H9 (cell line): Measurements from ENCODE around the gene DENND1C. TPM values are rescaled to one million over a fixed set of nuclear protein-coding genes. Genes with fewer than 3 reads are reported as not detected.
A peak's percentile ranks its signal among the peaks of the same experiment; 100 is the strongest.

Experiments
- DNase-seq: peaks from one replicate; pipeline ENCODE4 v3.0.0-alpha.2; 2017
- H2AFZ ChIP-seq: one replicate; pipeline ENCODE4 v1.6.1; 2013; ENCODE audit warnings: mild to moderate bottlenecking, low read length, control low read depth, moderate library complexity
- H2AK5ac ChIP-seq: 2 replicates; pipeline ENCODE4 v1.6.1; 2013; ENCODE audit warnings: low read length, control low read depth, mixed read lengths; ENCODE audit not compliant: insufficient read length
- H2BK120ac ChIP-seq: one replicate; pipeline ENCODE4 v1.6.1; 2013; ENCODE audit warnings: low read depth, mild to moderate bottlenecking, low read length, control low read depth, inconsistent platforms; ENCODE audit not compliant: poor library complexity, severe bottlenecking
- H2BK12ac ChIP-seq: 2 replicates; pipeline ENCODE4 v1.6.1; 2013; ENCODE audit warnings: low read length, control low read depth, mixed read lengths, low read depth; ENCODE audit not compliant: insufficient read length
- H2BK15ac ChIP-seq: 2 replicates; pipeline ENCODE4 v1.6.1; 2013; ENCODE audit warnings: low read depth, low read length, control low read depth
- H2BK20ac ChIP-seq: one replicate; pipeline ENCODE4 v1.6.1; 2013; ENCODE audit warnings: low read depth, mild to moderate bottlenecking, low read length, control low read depth, inconsistent platforms; ENCODE audit not compliant: poor library complexity, severe bottlenecking
- H2BK5ac ChIP-seq: 2 replicates; pipeline ENCODE4 v1.6.1; 2013; ENCODE audit warnings: low read length, control low read depth, mixed read lengths; ENCODE audit not compliant: insufficient read length
- H3K14ac ChIP-seq: 2 replicates; pipeline ENCODE4 v1.6.1; 2013; ENCODE audit warnings: low read length, control low read depth; ENCODE audit not compliant: insufficient read depth
- H3K18ac ChIP-seq: 2 replicates; pipeline ENCODE4 v1.6.1; 2013; ENCODE audit warnings: low read depth, mild to moderate bottlenecking, mixed read lengths, low read length, control low read depth; ENCODE audit not compliant: insufficient read length
- H3K23ac ChIP-seq: 2 replicates; pipeline ENCODE4 v1.6.1; 2013; ENCODE audit warnings: low read length, control low read depth, mixed read lengths, low read depth; ENCODE audit not compliant: insufficient read length
- H3K23me2 ChIP-seq: 2 replicates; pipeline ENCODE4 v1.6.1; 2013; ENCODE audit warnings: low read depth, mild to moderate bottlenecking, mixed read lengths, low read length, control low read depth; ENCODE audit not compliant: insufficient read length, poor library complexity, severe bottlenecking
- H3K27ac ChIP-seq: 2 replicates; pipeline ENCODE4 v1.5.1; 2013; ENCODE audit warnings: low read length, control low read depth, mixed read lengths, low read depth; ENCODE audit not compliant: insufficient read length
- H3K27me3 ChIP-seq: 2 replicates; pipeline ENCODE4 v1.6.1; 2013; ENCODE audit warnings: low read length, control low read depth, inconsistent platforms; ENCODE audit not compliant: insufficient read depth
- H3K4ac ChIP-seq: 2 replicates; pipeline ENCODE4 v1.6.1; 2013; ENCODE audit warnings: low read depth, mild to moderate bottlenecking, control low read depth, inconsistent platforms, low read length, moderate library complexity
- H3K4me1 ChIP-seq: 2 replicates; pipeline ENCODE4 v1.6.1; 2013; ENCODE audit warnings: low read length, control low read depth, inconsistent platforms; ENCODE audit not compliant: insufficient read depth
- H3K4me2 ChIP-seq: 2 replicates; pipeline ENCODE4 v1.6.1; 2013; ENCODE audit warnings: low read length, control low read depth, mixed read lengths; ENCODE audit not compliant: insufficient read length, insufficient read depth
- H3K56ac ChIP-seq: 2 replicates; pipeline ENCODE4 v1.6.1; 2013; ENCODE audit warnings: low read depth, mild to moderate bottlenecking, mixed read lengths, low read length, control low read depth; ENCODE audit not compliant: insufficient read length
- H3K79me1 ChIP-seq: 2 replicates; pipeline ENCODE4 v1.6.1; 2013; ENCODE audit warnings: low read depth, mild to moderate bottlenecking, moderate library complexity, low read length, control low read depth, inconsistent platforms; ENCODE audit not compliant: insufficient read depth, poor library complexity, severe bottlenecking
- H3K79me2 ChIP-seq: 2 replicates; pipeline ENCODE4 v1.6.1; 2013; ENCODE audit warnings: low read length, control low read depth, inconsistent platforms; ENCODE audit not compliant: insufficient read depth
- H3K9ac ChIP-seq: 2 replicates; pipeline ENCODE4 v1.6.1; 2013; ENCODE audit warnings: low read length, control low read depth, mixed read lengths; ENCODE audit not compliant: insufficient read length; ENCODE audit errors: extremely low read depth
- H3K9me3 ChIP-seq: one replicate; pipeline ENCODE4 v1.6.1; 2013; ENCODE audit warnings: low read depth, low read length, inconsistent platforms; ENCODE audit not compliant: control insufficient read depth
- H3T11ph ChIP-seq: one replicate; pipeline ENCODE4 v1.6.1; 2013; ENCODE audit warnings: mild to moderate bottlenecking, low read length, control low read depth, inconsistent platforms
- H4K20me1 ChIP-seq: one replicate; pipeline ENCODE4 v1.6.1; 2013; ENCODE audit not compliant: control insufficient read depth, insufficient read length, insufficient read depth
- H4K5ac ChIP-seq: 2 replicates; pipeline ENCODE4 v1.6.1; 2013; ENCODE audit warnings: low read depth, mild to moderate bottlenecking, mixed read lengths, low read length, control low read depth; ENCODE audit not compliant: insufficient read length
- H4K8ac ChIP-seq: replicated peaks from 2 replicates; pipeline ENCODE4 v1.6.1; 2013; ENCODE audit warnings: low read length, control low read depth, mixed read lengths, low read depth; ENCODE audit not compliant: insufficient read length
- H4K91ac ChIP-seq: 2 replicates; pipeline ENCODE4 v1.6.1; 2013; ENCODE audit warnings: low read depth, mild to moderate bottlenecking, moderate library complexity, mixed read lengths, low read length, control low read depth; ENCODE audit not compliant: insufficient read length
- H3K27ac Mint-ChIP-seq, 3 experiments: 2 replicates in 2 of 3; 3 replicates in 1 of 3; pipeline ENCODE4 v1.8.0; 2020 to 2021; ENCODE audit warnings: mixed read lengths in 3 of 3, mild to moderate bottlenecking in 1 of 3, moderate library complexity in 1 of 3
- H3K27me3 Mint-ChIP-seq: 2 replicates; pipeline ENCODE4 v1.8.0; 2021; ENCODE audit warnings: low read depth, mild to moderate bottlenecking, moderate library complexity, mixed read lengths
- H3K36me3 Mint-ChIP-seq, 3 experiments: 2 replicates in 2 of 3; 3 replicates in 1 of 3; pipeline ENCODE4 v1.8.0; 2020 to 2021; ENCODE audit warnings: low read depth in 3 of 3, mixed read lengths in 3 of 3; ENCODE audit not compliant: insufficient read depth in 1 of 3
- H3K4me1 Mint-ChIP-seq, 2 experiments: 2 replicates each; pipeline ENCODE4 v1.8.0; 2020; ENCODE audit warnings: mixed read lengths in 2 of 2
- H3K4me3 Mint-ChIP-seq, 2 experiments: 2 replicates in 1 of 2; 3 replicates in 1 of 2; pipeline ENCODE4 v1.8.0; 2020 to 2021; ENCODE audit warnings: mild to moderate bottlenecking in 2 of 2, mixed read lengths in 2 of 2, moderate library complexity in 1 of 2
- H3K9me3 Mint-ChIP-seq, 2 experiments: 2 replicates in 1 of 2; 3 replicates in 1 of 2; pipeline ENCODE4 v1.8.0; 2020; ENCODE audit warnings: mild to moderate bottlenecking in 2 of 2, mixed read lengths in 2 of 2, moderate library complexity in 1 of 2
- CTCF ChIP-seq: fragments of 200-600 bp; sonication (generic); conservative IDR thresholded peaks from 3 replicates; pipeline ENCODE4 v1.8.0; 2021; ENCODE audit warnings: antibody characterized with exemption, mild to moderate bottlenecking
- WGBS: extraction: QIAGEN DNeasy Blood & Tissue Kit; methylation state at CpG from one replicate; pipeline ENCODE4 v1.1.7; 2013; ENCODE audit warnings: missing lambda C conversion rate, low lambda C conversion rate, mixed read lengths; ENCODE audit not compliant: insufficient read length; ENCODE audit errors: extremely low coverage; 5-methylcytosine and 5-hydroxymethylcytosine counted together
- total RNA-seq: library from RNA; stranded (reverse); gene quantifications from 2 replicates; pipeline ENCODE4 v1.2.1, GENCODE V29; 2021

Gene DENND1C
- total RNA-seq, 1 experiment from 2014 or later = 2.4 TPM

DNA sequence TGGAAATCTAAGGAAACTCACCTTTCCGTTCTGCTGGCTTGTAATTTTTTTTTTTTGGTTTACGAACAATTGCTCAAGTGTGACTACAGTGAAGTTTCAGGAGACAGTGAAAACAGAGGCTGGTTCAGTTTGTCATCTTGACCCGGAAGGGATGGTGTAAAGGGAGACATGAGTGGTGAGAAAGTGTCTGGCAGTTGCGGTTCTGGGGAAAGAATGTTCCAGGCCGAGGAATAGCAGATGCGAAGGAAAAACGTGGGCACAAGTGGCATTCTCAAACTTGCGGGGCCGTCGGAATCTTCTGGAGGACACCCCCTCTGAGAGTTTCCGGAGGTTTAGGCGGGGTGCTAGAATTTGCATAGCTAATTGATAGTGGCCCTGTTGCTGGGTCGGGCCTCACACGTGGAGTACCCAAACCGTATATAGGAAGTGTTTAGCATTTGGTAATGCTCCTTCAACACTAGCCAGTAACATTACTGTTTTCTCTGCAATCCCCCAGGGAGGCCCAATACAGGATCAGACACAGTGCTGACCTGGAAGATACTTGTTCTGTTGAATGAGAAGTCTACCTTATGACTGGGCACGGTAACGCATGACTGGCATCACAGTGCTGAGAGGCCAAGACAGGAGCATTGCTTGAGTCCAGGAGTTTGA is 46.4 kb upstream of the DENND1C start:
- H3K79me2 ChIP-seq = no peaks in the 10 kb centered on the region
- Mint-ChIP-seq H3K36me3 (no peaks in the 10 kb centered on the region), H3K27me3 (peaks cover 46% of the 10 kb centered on the region), H3K4me3 (peak overlapping the region in 1 of 2 experiments; percentile 20; a peak in 1 of 5 replicates), H3K27ac (no peak overlapping the region), H3K4me1 (peaks cover 25 to 34% of the 10 kb centered on the region in 2 experiments), H3K9me3 (peaks cover 0 to 4% of the 10 kb centered on the region in 2 experiments; a peak in 2 of 5 replicates)
- no CpG with 5 or more reads among the region's 17 CpGs for WGBS
- no peak overlapping the region for H3K9ac ChIP-seq
- H2BK120ac ChIP-seq = no peak overlapping the region
- no peak overlapping the region for H2AFZ ChIP-seq
- H3K79me1 ChIP-seq = no peaks in the 10 kb centered on the region
- no peak overlapping the region for H2BK5ac ChIP-seq
- H2BK15ac ChIP-seq = no peak overlapping the region
- peaks cover 13% of the 10 kb centered on the region; the same call in 1 of the 2 replicates for H3K27me3 ChIP-seq
- no peak overlapping the region for H3K27ac ChIP-seq
- H3K4ac ChIP-seq = no peak overlapping the region
- H2BK20ac ChIP-seq = no peak overlapping the region
- H3K4me1 ChIP-seq = peaks cover 6% of the 10 kb centered on the region; the same call in 1 of the 2 replicates
- no peaks in the 10 kb centered on the region for H3K9me3 ChIP-seq
- no peak overlapping the region for H4K8ac ChIP-seq
- H4K5ac ChIP-seq = no peak overlapping the region
- no peak overlapping the region for H3K14ac ChIP-seq
- no peak overlapping the region for H2BK12ac ChIP-seq
- no peak for TF ChIP-seq CTCF
- no peak overlapping the region for H3K4me2 ChIP-seq
- no peak overlapping the region for H4K91ac ChIP-seq
- no peak for DNase-seq
- no peaks in the 10 kb centered on the region for H4K20me1 ChIP-seq
- H3T11ph ChIP-seq = no peak overlapping the region
- no peak overlapping the region for H2AK5ac ChIP-seq
- H3K23ac ChIP-seq = no peak overlapping the region
- no peak overlapping the region for H3K56ac ChIP-seq
- H3K23me2 ChIP-seq = peaks cover 18% of the 10 kb centered on the region
- H3K18ac ChIP-seq = no peak overlapping the region
